GM19468 (cell line): ENCODE results near the gene POLN.
"Not testable (repeated sequence)": the region's sequence is repeated elsewhere in the genome, so short reads cannot be mapped to it uniquely, and the experiment has no call there.

Source experiments
- ATAC-seq: cut with Tn5 transposase; IDR thresholded peaks from one replicate; pipeline ENCODE4 v1.9.1; 2021; ENCODE audit warnings: mild to moderate bottlenecking, moderate library complexity, moderate number of reproducible peaks; ENCODE audit not compliant: unreplicated experiment; ENCODE audit errors: extremely low read depth

The POLN gene

DNA sequence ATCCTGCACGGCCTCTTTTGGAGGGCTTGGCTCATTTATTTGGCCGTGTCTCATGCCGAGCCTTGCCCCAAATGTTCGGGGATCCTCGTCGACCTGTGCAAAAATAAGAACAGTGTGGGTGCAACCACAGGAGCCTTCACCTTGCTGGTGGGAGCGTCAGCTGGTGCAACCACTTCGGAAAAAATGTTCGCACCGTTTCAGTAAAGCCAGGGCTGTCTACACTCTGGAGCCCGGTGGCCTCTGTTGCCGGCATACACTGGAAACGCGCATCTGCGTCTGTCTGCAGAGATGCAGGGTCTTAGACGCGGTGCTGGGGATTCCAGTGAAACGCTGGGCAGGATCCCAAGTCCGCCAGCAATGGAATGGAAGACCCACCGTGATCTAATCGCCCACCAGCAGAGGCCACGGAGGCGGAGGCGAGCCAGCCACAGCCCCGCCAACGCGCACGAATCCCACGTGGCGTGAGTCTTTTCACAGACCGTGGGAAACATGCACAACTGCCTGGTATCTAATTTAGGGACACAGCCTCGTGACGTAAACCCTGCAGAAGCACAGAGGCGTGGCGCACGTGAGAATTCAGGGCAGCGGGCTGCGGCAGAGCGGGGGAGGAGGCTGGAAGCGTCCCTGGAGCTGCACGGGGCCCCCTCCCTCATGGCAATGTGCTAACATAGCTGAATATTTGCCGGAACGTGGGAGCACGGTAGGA lies 33.8 kb upstream of the POLN start:
- ATAC-seq, result no peak

DNA sequence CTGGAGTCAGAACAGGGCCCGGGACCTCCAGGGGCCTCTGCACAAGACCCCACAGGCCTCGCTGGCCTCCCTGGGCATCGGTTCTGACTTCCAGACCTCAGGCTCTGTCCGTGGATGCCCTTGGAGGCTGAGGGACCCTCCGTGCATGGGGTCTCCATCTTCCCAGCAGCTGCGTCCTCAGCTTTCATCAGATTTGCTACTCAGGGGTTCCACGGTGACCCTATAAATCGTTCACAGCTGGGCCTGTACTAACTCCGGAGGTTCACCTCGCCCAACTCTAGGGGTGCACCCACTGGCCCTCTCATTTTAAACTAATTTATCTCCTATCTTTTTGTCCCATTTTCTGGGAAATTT lies 33.1 kb upstream of the POLN start:
- ATAC-seq, result not testable (repeated sequence)

GRCh38 chr4:2274320-2275043 lies 32.6 kb upstream of the POLN start:
- ATAC-seq, result no peak

- no peak for ATAC-seq
These were observed 31.9 kb upstream of the POLN start for GRCh38 chr4:2273657-2274319.

DNA sequence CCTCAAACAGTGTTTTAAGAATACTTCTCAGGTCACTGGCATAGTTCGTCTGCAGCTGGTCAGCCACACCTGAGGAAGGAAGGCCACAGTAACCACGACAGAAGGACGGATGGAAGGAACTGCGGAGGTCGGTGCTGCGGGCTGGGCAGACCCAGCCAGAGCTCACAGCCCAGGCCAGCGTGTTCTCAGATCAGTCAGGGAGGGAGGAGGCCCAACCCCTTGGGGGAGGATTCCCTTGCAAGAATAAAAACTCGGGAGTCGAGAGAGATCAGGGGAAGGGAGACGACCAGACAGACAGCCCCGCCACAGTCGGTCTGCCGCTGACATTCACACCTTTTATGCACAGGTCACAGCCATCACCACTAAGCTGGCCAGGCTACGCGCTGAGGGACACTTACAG lies 31.3 kb upstream of the POLN start:
- ATAC-seq, result no peak

GRCh38 chr4:2272828-2273120 lies 30.9 kb upstream of the POLN start:
- no peak for ATAC-seq

DNA sequence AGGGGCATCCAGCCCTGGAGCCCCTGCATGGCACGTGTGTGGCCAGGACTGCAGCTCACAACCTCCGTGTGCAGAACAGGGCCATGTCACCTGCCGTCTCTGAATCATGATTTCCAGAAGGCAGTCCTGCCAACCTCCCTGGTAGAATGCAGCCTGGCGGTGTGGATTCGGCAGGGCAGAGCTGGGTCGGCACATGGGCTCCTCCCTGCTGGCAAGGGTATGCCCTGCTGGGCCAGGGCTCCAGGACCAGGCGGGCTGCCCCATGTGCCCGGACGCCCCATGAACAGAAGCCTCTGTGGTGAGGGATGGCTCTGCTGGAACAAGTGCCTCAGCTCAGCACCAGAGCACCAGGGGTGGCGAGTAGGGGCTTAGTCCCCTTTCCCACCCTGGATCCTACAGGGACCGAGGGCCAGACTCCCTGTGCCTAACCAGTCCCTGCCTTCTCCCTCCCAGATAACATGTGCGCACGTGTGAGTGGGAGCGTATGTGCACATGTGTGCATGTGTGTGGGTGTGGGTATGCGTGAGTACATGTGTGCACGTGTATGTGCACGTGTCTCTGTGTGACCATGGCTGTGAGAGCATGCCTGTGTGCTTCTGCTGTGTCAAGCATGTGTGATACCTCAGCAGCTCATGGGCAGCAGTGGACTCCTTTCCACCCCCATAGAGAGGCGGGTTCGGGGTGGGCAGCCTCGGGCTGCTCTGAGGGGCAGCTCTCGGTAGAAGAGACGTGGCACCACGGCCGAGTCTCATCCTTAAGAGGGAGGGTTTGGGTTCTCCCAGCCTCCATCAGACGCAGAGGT lies 30.3 kb upstream of the POLN start:
- no peak for ATAC-seq

DNA sequence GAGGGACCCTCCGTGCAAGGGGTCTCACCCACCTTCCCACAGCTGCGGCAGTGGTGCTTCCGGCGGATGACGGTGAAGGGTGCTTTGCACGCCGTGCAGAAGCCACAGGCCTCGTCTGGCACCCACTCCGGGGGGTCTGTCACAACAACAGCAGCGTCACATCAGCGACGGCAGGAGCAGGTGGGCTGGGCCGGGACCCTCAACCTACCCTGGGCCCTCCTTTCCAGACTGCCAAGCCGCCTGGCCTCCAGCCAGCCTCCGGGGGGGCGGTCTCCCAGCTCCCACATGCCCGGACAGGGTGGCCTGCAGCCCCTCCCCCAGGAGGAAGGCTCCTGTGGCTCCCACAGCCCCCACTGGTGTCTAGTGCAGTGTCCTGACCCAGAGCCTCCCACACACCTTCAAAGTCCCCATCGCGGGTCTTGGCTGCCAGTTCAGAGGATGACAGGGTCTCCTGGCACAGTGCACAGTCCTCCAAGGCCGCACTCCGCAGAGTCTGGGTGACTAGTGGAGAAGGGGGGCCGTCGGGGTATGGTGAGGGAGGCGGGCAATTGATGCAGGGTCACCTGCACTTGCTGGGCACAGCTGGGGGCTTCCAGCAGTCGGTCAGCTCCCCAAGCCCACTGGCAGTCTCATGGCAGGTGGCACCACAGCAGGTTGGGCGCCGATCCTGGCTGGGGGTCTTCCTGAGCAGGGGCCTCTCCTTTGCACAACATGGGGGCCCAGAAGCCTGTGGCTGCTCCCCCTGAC lies 29.5 kb upstream of the POLN start:
- ATAC-seq, result no peak

GRCh38 chr4:2270341-2271165 lies 28.6 kb upstream of the POLN start:
- ATAC-seq, result no peak

DNA sequence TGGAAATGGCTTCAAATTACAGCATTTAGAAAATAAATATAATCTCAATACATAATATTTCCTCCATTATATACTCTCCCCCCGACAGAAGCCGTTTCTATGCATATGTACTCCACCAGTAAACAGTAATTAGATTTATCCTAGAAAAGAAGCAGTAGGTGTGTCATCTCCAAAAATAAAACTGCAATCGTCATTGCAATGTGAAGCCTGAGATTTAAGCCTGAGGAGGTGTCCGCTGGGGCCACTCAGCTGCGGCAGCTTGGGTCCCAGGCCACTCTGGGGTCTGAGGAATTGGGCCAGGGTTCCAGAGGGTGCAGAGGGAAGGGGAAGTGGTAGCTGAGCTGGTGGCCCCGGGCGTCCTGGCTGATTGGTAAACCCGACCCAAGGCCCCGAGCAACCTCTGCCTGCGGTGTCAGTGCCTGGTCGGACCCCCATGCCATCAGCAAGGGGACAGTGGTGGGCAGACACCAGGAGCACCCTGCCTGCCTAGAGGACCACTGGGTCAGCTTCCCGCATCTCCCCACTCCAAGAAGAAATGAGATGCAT lies 27.8 kb upstream of the POLN start:
- ATAC-seq, result no peak

DNA sequence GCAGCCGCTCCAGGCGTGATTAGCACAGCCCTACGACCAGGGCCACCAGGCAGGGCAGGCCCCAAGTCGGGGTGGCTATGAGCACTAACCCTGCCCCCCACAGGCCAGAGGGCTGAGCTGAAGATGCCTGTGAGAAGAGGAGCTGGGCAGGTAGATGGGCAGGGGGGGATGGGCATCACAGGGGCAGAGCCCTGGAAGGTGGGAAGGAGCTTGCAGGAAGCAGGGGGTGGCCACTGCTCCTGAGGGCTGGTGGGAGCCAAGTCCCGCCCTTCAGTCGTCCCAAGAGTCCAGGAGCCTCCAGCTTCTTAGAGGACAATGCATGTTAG lies 27.2 kb upstream of the POLN start:
- no peak for ATAC-seq

DNA sequence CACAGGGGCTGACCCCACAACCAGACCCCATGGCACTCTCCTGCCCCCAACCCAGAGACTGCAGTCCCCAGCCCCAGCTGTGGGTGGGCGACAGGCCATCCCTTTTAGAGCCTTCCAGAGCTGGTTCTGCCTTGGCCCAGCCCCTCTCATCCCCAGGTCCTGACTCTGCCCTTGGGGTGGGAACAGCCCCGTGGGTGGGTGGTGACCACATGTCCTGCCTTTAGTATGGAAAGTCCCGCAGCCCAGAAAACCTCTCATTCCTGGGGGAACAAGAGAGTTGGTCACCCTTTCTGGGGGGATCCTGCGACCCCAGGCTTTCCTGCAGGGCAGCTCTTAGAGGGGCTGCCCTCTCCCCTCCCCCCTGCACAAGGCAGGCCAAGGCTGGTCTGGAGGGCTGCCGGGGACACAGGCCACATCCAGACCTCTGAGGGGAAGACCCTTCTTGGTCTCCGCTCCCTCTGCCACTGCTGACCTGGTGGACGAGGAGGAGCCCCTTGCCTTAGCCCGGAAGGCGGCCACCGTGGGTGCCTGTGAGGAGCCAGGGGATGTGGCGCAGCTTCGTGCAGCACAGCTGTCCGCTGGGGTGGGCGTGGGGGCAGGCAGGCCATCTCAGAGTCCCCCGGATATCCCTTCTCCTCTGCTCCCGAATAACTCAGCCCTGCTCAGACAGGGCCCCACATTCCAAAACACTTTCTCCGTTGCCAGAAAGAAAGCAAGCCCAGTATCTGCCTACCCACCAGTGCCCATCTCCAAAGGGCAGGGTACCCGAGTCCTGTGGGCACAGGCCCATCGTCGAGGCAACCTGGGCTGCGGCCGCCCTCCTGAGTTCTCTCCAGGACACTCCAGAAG lies 26.7 kb upstream of the POLN start:
- ATAC-seq, result no peak

DNA sequence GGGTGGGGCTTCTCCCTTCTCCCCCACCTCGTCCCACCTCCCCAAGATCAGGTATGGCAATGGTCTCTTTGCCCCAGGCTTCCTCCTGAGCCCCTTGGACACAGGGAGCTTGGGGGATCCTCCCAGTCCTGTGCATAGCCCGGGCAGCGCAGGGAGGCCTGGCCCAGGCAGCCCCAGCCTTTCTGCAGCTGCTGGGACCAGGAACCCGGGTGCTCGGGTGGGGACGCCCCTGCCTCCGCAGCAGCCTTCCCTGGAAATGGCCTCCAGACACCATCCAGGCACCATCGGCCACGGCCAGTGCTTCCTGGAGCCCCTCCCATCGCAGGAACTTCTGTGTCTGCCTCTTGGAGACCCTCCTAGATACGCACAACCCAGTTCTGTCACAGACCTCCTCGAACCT lies 25.9 kb upstream of the POLN start:
- no peak for ATAC-seq

DNA sequence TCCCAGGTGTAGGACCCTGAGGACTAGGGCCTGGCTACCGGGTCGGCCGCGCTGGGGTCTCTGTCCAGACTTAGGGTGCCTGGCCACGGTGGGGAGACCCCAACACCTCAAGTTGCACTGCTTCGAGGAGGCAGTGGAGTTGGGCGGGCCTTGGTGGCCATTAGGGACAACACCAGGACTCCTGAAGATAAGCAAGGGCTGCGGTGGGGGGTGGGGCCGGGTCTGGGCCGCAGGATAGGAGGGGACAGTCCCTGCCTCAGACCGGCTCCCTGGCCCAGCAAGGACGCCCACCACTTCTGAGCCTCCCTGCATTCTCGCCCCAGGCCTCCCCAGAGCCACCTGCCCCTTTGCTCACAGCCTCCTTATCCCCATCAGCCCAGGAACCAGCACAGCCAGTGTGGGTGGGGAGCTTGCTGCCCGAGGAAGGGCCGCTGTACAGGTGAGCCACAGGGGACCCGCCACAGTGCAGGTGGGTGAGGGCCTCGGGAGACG lies 25.4 kb upstream of the POLN start:
- no peak for ATAC-seq

- no peak for ATAC-seq
These were observed 24.9 kb upstream of the POLN start for GRCh38 chr4:2266821-2267220.

- ATAC-seq, result no peak
These were observed 24.3 kb upstream of the POLN start for GRCh38 chr4:2266181-2266580.

GRCh38 chr4:2265113-2266110 lies 23.5 kb upstream of the POLN start:
- ATAC-seq, result no peak
